HCT116 (cell line): Measurements from ENCODE around the gene ATL1. TPM values are rescaled to one million over a fixed set of nuclear protein-coding genes. Genes with fewer than 3 reads are reported as not detected.

Experiments used
- ATAC-seq: fragments of 200-7000 bp; cut with Tn5 transposase; 2 replicates; pipeline ENCODE4 v1.9.1; 2020; ENCODE audit warnings: mild to moderate bottlenecking, moderate library complexity
- BruUV-seq: library from RNA; stranded (reverse); fragments of 400-500 nt; replicated peaks from 2 replicates; lab custom pipeline; 2021; lab: Mats Ljungman, UMichigan
- CTCF ChIA-PET: fragments of 300-600 bp; sonication (Branson Sonifier 250); formaldehyde crosslinking; loops from one replicate; lab custom pipeline; 2021; ENCODE audit warnings: antibody characterized with exemption; lab: Charles Lee
- POLR2A ChIA-PET: fragments of 300-600, 350-600 bp; sonication (Branson Sonifier 250); formaldehyde crosslinking; loops from one replicate; lab custom pipeline; 2021; ENCODE audit warnings: antibody characterized with exemption; lab: Charles Lee
- RAD21 ChIA-PET, 2 experiments: fragments of 300-600 bp; sonication (Branson Sonifier 250); formaldehyde crosslinking; loops; one replicate each; lab custom pipeline; 2023; ENCODE audit warnings: low total read pairs in 2 of 2; ENCODE audit not compliant: uncharacterized antibody in 2 of 2, unreplicated experiment in 2 of 2, low non-redundant PET in 1 of 2; lab: Charles Lee
- DNase-seq: peaks from one replicate; pipeline ENCODE4 v3.0.0-alpha.2; 2010; ENCODE audit warnings: low read depth, low spot score
- H2AFZ ChIP-seq: fragments of 200-600 bp; shearing (Covaris generic), sonication (generic); 2 replicates; pipeline ENCODE4 v1.6.1; 2017; ENCODE audit warnings: low read depth, mixed run types, mixed read lengths, antibody characterized with exemption, low read length; ENCODE audit not compliant: poor library complexity, severe bottlenecking
- H3K27ac ChIP-seq: 2 replicates; pipeline ENCODE4 v1.5.1; 2012; ENCODE audit warnings: low read depth, low read length
- H3K27me3 ChIP-seq: fragments of 200-600 bp; sonication (generic); 2 replicates; pipeline ENCODE4 v1.6.1; 2016; ENCODE audit warnings: mixed run types, low read length, mixed read lengths; ENCODE audit not compliant: insufficient read depth
- H3K36me3 ChIP-seq, 2 experiments: fragments of 200-500 bp in 1 of 2; fragments of 200-600 bp in 1 of 2; sonication (Bioruptor generic) in 1 of 2; sonication (generic) in 1 of 2; 2 replicates each; pipeline versions ENCODE4 v1.5.1 to v1.6.1; 2014 to 2016; ENCODE audit warnings: low read length in 2 of 2, inconsistent platforms in 1 of 2, mixed read lengths in 1 of 2, mixed run types in 1 of 2; ENCODE audit not compliant: insufficient read depth in 2 of 2, control insufficient read depth in 1 of 2
- H3K4me1 ChIP-seq, 2 experiments: fragments of 200-600 bp in 1 of 2; sonication (generic) in 1 of 2; 2 replicates each; pipeline versions ENCODE4 v1.5.1 to v1.6.1; 2012 to 2017; ENCODE audit warnings: low read length in 2 of 2, inconsistent platforms in 1 of 2, mild to moderate bottlenecking in 1 of 2, mixed read lengths in 1 of 2, mixed run types in 1 of 2, moderate library complexity in 1 of 2; ENCODE audit not compliant: insufficient read depth in 2 of 2, control insufficient read depth in 1 of 2
- H3K4me2 ChIP-seq: fragments of 200-600 bp; sonication (generic); 2 replicates; pipeline ENCODE4 v1.6.1; 2017; ENCODE audit warnings: mixed run types, low read length, mixed read lengths
- H3K4me3 ChIP-seq, 2 experiments: fragments of 200-600 bp in 1 of 2; sonication (generic) in 1 of 2; replicated peaks in 1 of 2; 2 replicates each; pipeline ENCODE4 v1.5.1; 2011 to 2016; ENCODE audit warnings: low read length in 2 of 2, control low read depth in 1 of 2, low read depth in 1 of 2, mild to moderate bottlenecking in 1 of 2, mixed read lengths in 1 of 2, mixed run types in 1 of 2
- H3K79me2 ChIP-seq: fragments of 200-600 bp; sonication (generic); 2 replicates; pipeline ENCODE4 v1.6.1; 2017; ENCODE audit warnings: mild to moderate bottlenecking, mixed run types, low read length, moderate library complexity, mixed read lengths; ENCODE audit not compliant: insufficient read depth
- H3K9ac ChIP-seq: fragments of 200-600 bp; sonication (generic); 2 replicates; pipeline ENCODE4 v1.6.1; 2016; ENCODE audit warnings: low read length, mixed read lengths
- H3K9me2 ChIP-seq: fragments of 200-600 bp; sonication (generic), shearing (Covaris generic); 2 replicates; pipeline ENCODE4 v1.6.1; 2017; ENCODE audit warnings: mixed run types, mild to moderate bottlenecking, moderate library complexity; ENCODE audit not compliant: insufficient read depth
- H3K9me3 ChIP-seq, 2 experiments: fragments of 200-500 bp in 1 of 2; fragments of 200-600 bp in 1 of 2; sonication (Bioruptor generic) in 1 of 2; sonication (generic) in 1 of 2; 2 replicates each; pipeline ENCODE4 v1.6.1; 2014 to 2017; ENCODE audit warnings: low read length in 2 of 2, mixed read lengths in 2 of 2, inconsistent platforms in 1 of 2, low read depth in 1 of 2, mild to moderate bottlenecking in 1 of 2, mixed run types in 1 of 2, moderate library complexity in 1 of 2; ENCODE audit not compliant: control insufficient read depth in 1 of 2, insufficient read depth in 1 of 2
- H4K20me1 ChIP-seq: fragments of 200-600 bp; sonication (generic), shearing (Covaris generic); 2 replicates; pipeline ENCODE4 v1.6.1; 2017; ENCODE audit warnings: mixed run types, mild to moderate bottlenecking, moderate library complexity; ENCODE audit not compliant: insufficient read depth
- CBX3 ChIP-seq: IDR thresholded peaks from 2 replicates; pipeline ENCODE4 v1.6.1; 2012; ENCODE audit warnings: low read depth
- CEBPB ChIP-seq: IDR thresholded peaks from 2 replicates; pipeline ENCODE4 v1.6.1; 2012; ENCODE audit warnings: low read depth
- RAD21 ChIP-seq: IDR thresholded peaks from 2 replicates; pipeline ENCODE4 v1.6.1; 2012; ENCODE audit warnings: low read depth, mild to moderate bottlenecking
- SIN3A ChIP-seq: IDR thresholded peaks from 2 replicates; pipeline ENCODE4 v1.6.1; 2012; ENCODE audit warnings: low read depth
- ZFX ChIP-seq: fragments of 450-650 bp; IDR thresholded peaks from 2 replicates; pipeline ENCODE4 v1.6.1; 2017
- intact Hi-C: fragments of 100-400 bp; cut with micrococcal nuclease; formaldehyde crosslinking; loops from 2 replicates; pipeline ENCODE4 v1.10.0; 2022
- total RNA-seq: library from RNA; stranded (reverse); gene quantifications from one replicate; pipeline ENCODE4 v1.2.1, GENCODE V29; 2021; ENCODE audit not compliant: unreplicated experiment
- TF ChIP-seq, protein P1 (sequence below): IDR thresholded peaks from 2 replicates; pipeline ENCODE4 v1.6.1; 2012; ENCODE audit warnings: low read depth
- TF ChIP-seq, protein P2 (sequence below): IDR thresholded peaks from 2 replicates; pipeline ENCODE4 v1.6.1; 2012
- TF ChIP-seq, protein P3 (sequence below): IDR thresholded peaks from 2 replicates; pipeline ENCODE4 v1.6.1; 2012

Gene ATL1
- total RNA-seq, 1 experiment from 2014 or later = 1.4 TPM

DNA sequence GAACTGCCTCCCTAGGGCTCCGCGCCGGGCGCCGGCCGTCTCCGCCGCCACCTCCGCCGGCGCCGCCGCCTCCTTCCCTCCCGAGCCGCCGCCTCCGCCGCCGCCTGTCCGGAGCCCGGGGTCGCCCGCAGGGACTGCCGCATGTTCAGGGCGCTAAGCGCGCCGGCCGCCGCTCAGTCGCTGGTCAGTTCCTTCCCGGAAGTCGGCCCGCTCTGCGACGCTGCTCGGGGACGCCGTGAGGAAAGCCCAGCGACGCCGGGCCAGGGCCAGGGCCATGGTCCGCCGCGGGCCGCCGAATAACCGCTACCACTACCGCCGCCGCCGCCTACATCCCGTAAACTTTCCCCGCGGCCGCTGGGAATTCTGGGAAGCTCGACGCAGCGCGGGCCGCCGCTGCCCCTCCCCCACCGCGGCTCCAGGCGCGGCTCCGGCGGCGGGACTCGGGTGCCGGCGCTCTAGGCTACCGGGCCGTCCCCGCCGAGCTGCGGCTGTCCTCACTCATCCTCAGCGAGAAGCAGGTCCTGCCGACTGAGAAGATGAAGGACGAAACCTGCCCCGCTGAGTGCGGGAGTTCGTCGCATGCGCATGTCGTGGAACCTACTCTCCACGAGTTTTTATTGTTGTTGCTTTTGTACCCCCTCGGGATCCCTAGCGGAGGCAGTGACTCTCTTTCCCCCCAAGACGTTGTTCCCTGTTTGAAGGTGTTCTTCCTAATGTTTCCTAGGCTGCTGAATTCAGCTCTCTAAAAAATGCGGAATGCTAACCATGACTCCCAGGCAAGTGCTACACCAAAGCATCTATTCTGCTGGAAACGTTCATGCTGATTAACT lies 108.3 kb downstream of the ATL1 start, which contains the start of gene SAV1 (continued):
- TF ChIP-seq, protein P1, sequence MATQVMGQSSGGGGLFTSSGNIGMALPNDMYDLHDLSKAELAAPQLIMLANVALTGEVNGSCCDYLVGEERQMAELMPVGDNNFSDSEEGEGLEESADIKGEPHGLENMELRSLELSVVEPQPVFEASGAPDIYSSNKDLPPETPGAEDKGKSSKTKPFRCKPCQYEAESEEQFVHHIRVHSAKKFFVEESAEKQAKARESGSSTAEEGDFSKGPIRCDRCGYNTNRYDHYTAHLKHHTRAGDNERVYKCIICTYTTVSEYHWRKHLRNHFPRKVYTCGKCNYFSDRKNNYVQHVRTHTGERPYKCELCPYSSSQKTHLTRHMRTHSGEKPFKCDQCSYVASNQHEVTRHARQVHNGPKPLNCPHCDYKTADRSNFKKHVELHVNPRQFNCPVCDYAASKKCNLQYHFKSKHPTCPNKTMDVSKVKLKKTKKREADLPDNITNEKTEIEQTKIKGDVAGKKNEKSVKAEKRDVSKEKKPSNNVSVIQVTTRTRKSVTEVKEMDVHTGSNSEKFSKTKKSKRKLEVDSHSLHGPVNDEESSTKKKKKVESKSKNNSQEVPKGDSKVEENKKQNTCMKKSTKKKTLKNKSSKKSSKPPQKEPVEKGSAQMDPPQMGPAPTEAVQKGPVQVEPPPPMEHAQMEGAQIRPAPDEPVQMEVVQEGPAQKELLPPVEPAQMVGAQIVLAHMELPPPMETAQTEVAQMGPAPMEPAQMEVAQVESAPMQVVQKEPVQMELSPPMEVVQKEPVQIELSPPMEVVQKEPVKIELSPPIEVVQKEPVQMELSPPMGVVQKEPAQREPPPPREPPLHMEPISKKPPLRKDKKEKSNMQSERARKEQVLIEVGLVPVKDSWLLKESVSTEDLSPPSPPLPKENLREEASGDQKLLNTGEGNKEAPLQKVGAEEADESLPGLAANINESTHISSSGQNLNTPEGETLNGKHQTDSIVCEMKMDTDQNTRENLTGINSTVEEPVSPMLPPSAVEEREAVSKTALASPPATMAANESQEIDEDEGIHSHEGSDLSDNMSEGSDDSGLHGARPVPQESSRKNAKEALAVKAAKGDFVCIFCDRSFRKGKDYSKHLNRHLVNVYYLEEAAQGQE = no peak
- TF ChIP-seq SIN3A (peak; percentile 78), ZFX (peak; percentile 84)
- TF ChIP-seq, protein P2, sequence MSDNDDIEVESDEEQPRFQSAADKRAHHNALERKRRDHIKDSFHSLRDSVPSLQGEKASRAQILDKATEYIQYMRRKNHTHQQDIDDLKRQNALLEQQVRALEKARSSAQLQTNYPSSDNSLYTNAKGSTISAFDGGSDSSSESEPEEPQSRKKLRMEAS = peak; percentile 62; the same call in 1 of the 2 replicates

DNA sequence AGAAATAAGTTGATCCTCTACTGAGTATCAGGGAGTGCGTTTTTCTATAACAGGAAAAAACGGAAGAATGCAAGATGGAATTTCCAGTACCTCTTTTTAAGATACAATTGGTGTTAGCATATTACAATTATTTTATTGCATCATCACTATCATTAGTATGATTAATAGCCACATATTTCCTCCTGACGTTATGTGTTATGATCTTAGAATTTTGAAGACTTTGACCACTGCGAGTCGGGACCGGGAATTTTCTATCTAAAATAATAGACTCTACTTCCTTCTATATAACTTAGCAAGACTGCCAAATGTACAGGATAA lies 108.8 kb downstream of the ATL1 start:
- peaks cover 38% of the 10 kb centered on the region for H3K79me2 ChIP-seq
- no peaks in the 10 kb centered on the region for H3K9me3 ChIP-seq
- ChIA-PET POLR2A (interaction anchor here (0.7 to 1.4 kb wide), 7 partner anchors 9 to 105 kb away, joined by 3 to 19 read pairs (median 4); no protein-coding TSS in a partner anchor), CTCF (no interaction called here), RAD21 (no interaction called here)
- H4K20me1 ChIP-seq = peaks cover 5% of the 10 kb centered on the region; the same call in 1 of the 2 replicates
- peak overlapping the region; percentile 76 for H3K4me2 ChIP-seq
- peak overlapping the region; percentile 80 for H3K9ac ChIP-seq
- H3K4me1 ChIP-seq = peaks cover 19 to 36% of the 10 kb centered on the region in 2 experiments
- H3K9me2 ChIP-seq = no peaks in the 10 kb centered on the region
- peaks cover 4 to 10% of the 10 kb centered on the region in 2 experiments; a peak in 2 of 4 replicates for H3K36me3 ChIP-seq
- ATAC-seq (no peak), DNase-seq (no peak)
- intact Hi-C loops = no loop called here
- peak overlapping the region; percentile 69 to 83 for H3K4me3 ChIP-seq
- no peak overlapping the region for H2AFZ ChIP-seq
- H3K27me3 ChIP-seq = no peaks in the 10 kb centered on the region
- 0 out of 2 replicates have a peak, but pooled peaks have one; percentile 11 for TF ChIP-seq CBX3
- peak; percentile 47; the same call in 1 of the 2 replicates for TF ChIP-seq CEBPB
- TF ChIP-seq, protein P3, sequence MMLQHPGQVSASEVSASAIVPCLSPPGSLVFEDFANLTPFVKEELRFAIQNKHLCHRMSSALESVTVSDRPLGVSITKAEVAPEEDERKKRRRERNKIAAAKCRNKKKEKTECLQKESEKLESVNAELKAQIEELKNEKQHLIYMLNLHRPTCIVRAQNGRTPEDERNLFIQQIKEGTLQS = 0 out of 2 replicates have a peak, but pooled peaks have one; percentile 20
- no peak for TF ChIP-seq RAD21
- H3K27ac ChIP-seq = peak overlapping the region; percentile 97
- no TSS peak for BruUV-seq
